Renal pelvis (tissue), 4 donors: ENCODE results near the gene STRIP1. TPM values are rescaled to one million over a fixed set of nuclear protein-coding genes. Genes with fewer than 3 reads are reported as not detected.
"Not testable (repeated sequence)": the region's sequence is repeated elsewhere in the genome, so short reads cannot be mapped to it uniquely, and the experiment has no call there.

ENCODE experiments used
- DNase-seq: peaks from one replicate; pipeline ENCODE4 v3.0.0-alpha.2; 2013
- polyA plus RNA-seq, 3 donors: library from polyadenylated mRNA; unstranded; fragments of 120-200 nt; gene quantifications; one replicate each; pipeline ENCODE4 v1.2.1, GENCODE V29; 2013; ENCODE audit not compliant: insufficient read length in 3 of 3

STRIP1 gene
- polyA plus RNA-seq, 3 donors, result 44.3 to 61.9 (median 58.6) TPM

- no peak for DNase-seq
Observed at GRCh38 chr1:110004583-110004982, 29.8 kb upstream of the STRIP1 start.

GRCh38 chr1:110005971-110006370, 28.5 kb upstream of the STRIP1 start:
- DNase-seq, result no peak

GRCh38 chr1:110006516-110006915, 27.9 kb upstream of the STRIP1 start:
- DNase-seq, result no peak

GRCh38 chr1:110007046-110007830, 27.2 kb upstream of the STRIP1 start:
- DNase-seq, result no peak

GRCh38 chr1:110008971-110009565, 25.4 kb upstream of the STRIP1 start:
- DNase-seq, result no peak

GRCh38 chr1:110011527-110012041, 22.8 kb upstream of the STRIP1 start:
- DNase-seq, result no peak

- no peak for DNase-seq
Observed at GRCh38 chr1:110012100-110012780, 22.2 kb upstream of the STRIP1 start.

- no peak for DNase-seq
Observed at GRCh38 chr1:110017792-110018191, 16.6 kb upstream of the STRIP1 start.

- DNase-seq, result no peak
Observed at GRCh38 chr1:110018396-110018795, 16.0 kb upstream of the STRIP1 start.

GRCh38 chr1:110019770-110020169, 14.7 kb upstream of the STRIP1 start:
- no peak for DNase-seq

GRCh38 chr1:110021285-110021684, 13.1 kb upstream of the STRIP1 start:
- DNase-seq, result no peak

- no peak for DNase-seq
Observed at GRCh38 chr1:110024613-110025012, 9.8 kb upstream of the STRIP1 start.

- not testable (repeated sequence) for DNase-seq
Observed at GRCh38 chr1:110030687-110031086, 3.7 kb upstream of the STRIP1 start.

GRCh38 chr1:110032327-110032726, 2.1 kb upstream of the STRIP1 start:
- DNase-seq, result no peak

- no peak for DNase-seq
Observed at GRCh38 chr1:110033421-110033820, 1.0 kb upstream of the STRIP1 start.

- DNase-seq, result no peak
Observed at GRCh38 chr1:110034040-110034450, 379 bp upstream of the STRIP1 start.

GRCh38 chr1:110035236-110035752, 870 bp downstream of the STRIP1 start:
- peak; percentile 10 for DNase-seq

- no peak for DNase-seq
Observed at GRCh38 chr1:110038271-110038670, 3.8 kb downstream of the STRIP1 start.

- DNase-seq, result no peak
Observed at GRCh38 chr1:110039641-110040040, 5.2 kb downstream of the STRIP1 start.

- DNase-seq, result no peak
Observed at GRCh38 chr1:110040548-110040947, 6.1 kb downstream of the STRIP1 start.

- no peak for DNase-seq
Observed at GRCh38 chr1:110043016-110043415, 8.6 kb downstream of the STRIP1 start.

- DNase-seq, result no peak
Observed at GRCh38 chr1:110047463-110047862, 13.0 kb downstream of the STRIP1 start.

- no peak for DNase-seq
Observed at GRCh38 chr1:110048240-110048639, 13.8 kb downstream of the STRIP1 start.
